GM13976 (cell line): ENCODE data around the gene SPOCK2.

Experiments
- DNase-seq: peaks from one replicate; pipeline ENCODE4 v3.0.0; 2012; ENCODE audit warnings: low spot score
- CTCF ChIP-seq: IDR thresholded peaks from 2 replicates; pipeline ENCODE4 v1.5.1; 2012; ENCODE audit warnings: borderline replicate concordance, mild to moderate bottlenecking; ENCODE audit not compliant: insufficient read depth; ENCODE audit errors: extremely low read depth, missing control alignments, control extremely low read depth
- in situ Hi-C: fragments of 300-500 bp; cut with MboI; formaldehyde crosslinking; loops from one replicate; pipeline ENCODE4 v1.12.0; 2022; ENCODE audit warnings: low sequenced_read_pairs, mixed read lengths, inconsistent platforms; ENCODE audit not compliant: unreplicated experiment

SPOCK2 gene

GRCh38 chr10:72122221-72122620, 33.9 kb upstream of the SPOCK2 start:
- DNase-seq: no peak
- TF ChIP-seq CTCF: no peak
- in situ Hi-C loops: loop anchor here (10.0 kb wide), 1 partner anchor 213 kb away; no protein-coding TSS in a partner anchor

- no peak for DNase-seq
- in situ Hi-C loops: loop anchor here (10.0 kb wide), 1 partner anchor 213 kb away; no protein-coding TSS in a partner anchor
- no peak for TF ChIP-seq CTCF
Measured at GRCh38 chr10:72121389-72121788, 33.0 kb upstream of the SPOCK2 start.

- no peak for TF ChIP-seq CTCF
- in situ Hi-C loops: no loop called here
- no peak for DNase-seq
Measured at GRCh38 chr10:72116372-72116771, 28.0 kb upstream of the SPOCK2 start.

- no peak for TF ChIP-seq CTCF
- no peak for DNase-seq
- in situ Hi-C loops: no loop called here
Measured at GRCh38 chr10:72114706-72115450, 26.5 kb upstream of the SPOCK2 start.

- in situ Hi-C loops: no loop called here
Measured at GRCh38 chr10:72110673-72111401, 22.5 kb upstream of the SPOCK2 start.

More at GRCh38 chr10:72110673-72111401, 22.5 kb upstream of the SPOCK2 start:
- DNase-seq: no peak
- TF ChIP-seq CTCF: no peak
